Esophagus muscularis mucosa (tissue), 4 donors: ENCODE results near the gene DAZL. TPM values are rescaled to one million over a fixed set of nuclear protein-coding genes. Genes with fewer than 3 reads are reported as not detected.

Experiments used
- DNase-seq: peaks from one replicate; pipeline ENCODE4 v3.0.0-alpha.2; 2017; ENCODE audit errors: extremely low spot score
- H3K27ac ChIP-seq, 4 donors: fragments of 200-600 bp; sonication (generic); replicated peaks in 1 of 4; 1 replicate in 3 of 4; 2 replicates in 1 of 4; pipeline ENCODE4 v1.5.1; 2016 to 2019; ENCODE audit warnings: mild to moderate bottlenecking in 1 of 4
- H3K27me3 ChIP-seq, 4 donors: fragments of 200-600 bp; sonication (generic); one replicate each; pipeline versions ENCODE4 v1.5.1 to v1.6.0; 2016 to 2019
- H3K36me3 ChIP-seq, 4 donors: fragments of 200-600 bp; sonication (generic); one replicate each; pipeline ENCODE4 v1.5.1; 2016 to 2019
- H3K4me1 ChIP-seq, 4 donors: fragments of 200-600 bp; sonication (generic); one replicate each; pipeline ENCODE4 v1.5.1; 2016 to 2019
- H3K4me3 ChIP-seq, 4 donors: fragments of 200-600 bp; sonication (generic); 1 replicate in 2 of 4; 2 replicates in 2 of 4; pipeline ENCODE4 v1.5.1; 2016 to 2019; ENCODE audit warnings: mild to moderate bottlenecking in 4 of 4, moderate library complexity in 1 of 4
- H3K9me3 ChIP-seq, 4 donors: fragments of 200-600 bp; sonication (generic); 1 replicate in 3 of 4; 2 replicates in 1 of 4; pipeline ENCODE4 v1.5.1; 2016 to 2019
- EP300 ChIP-seq: sonication (generic); formaldehyde crosslinking; IDR thresholded peaks from one replicate; pipeline ENCODE4 v1.6.1; 2017; ENCODE audit warnings: antibody characterized with exemption
- POLR2A ChIP-seq: fragments of 450-650 bp; IDR thresholded peaks from one replicate; pipeline ENCODE4 v1.6.1; 2017; ENCODE audit warnings: antibody characterized with exemption, moderate library complexity, mild to moderate bottlenecking, low read depth
- POLR2AphosphoS5 ChIP-seq, 2 donors: sonication (generic); formaldehyde crosslinking; IDR thresholded peaks; one replicate each; pipeline ENCODE4 v1.6.1; 2017; ENCODE audit warnings: antibody characterized with exemption in 2 of 2
- WGBS: methylation state at CpG from one replicate; pipeline ENCODE4 v1.1.5; 2018; 5-methylcytosine and 5-hydroxymethylcytosine counted together
- intact Hi-C: fragments of 100-400 bp; cut with DNase I; formaldehyde crosslinking; loops from one replicate; pipeline ENCODE4 v1.15.1; 2023
- total RNA-seq, 4 donors: library from RNA; depleted of rRNA; stranded (reverse); fragments of >200 nt; gene quantifications; one replicate each; pipeline versions ENCODE4 v1.1.0 to v1.2.1, GENCODE V29; 2016
- TF ChIP-seq, protein P1 (sequence below), 3 experiments: fragments of 200-600 bp in 2 of 3; fragments of 450-650 bp in 1 of 3; sonication (generic) in 2 of 3; IDR thresholded peaks; one replicate each; pipeline ENCODE4 v1.5.1; 2017 to 2019; ENCODE audit warnings: antibody characterized with exemption in 3 of 3, mild to moderate bottlenecking in 2 of 3, moderate library complexity in 1 of 3

DAZL gene
- total RNA-seq, 4 donors from 2014 or later = not detected

DNA sequence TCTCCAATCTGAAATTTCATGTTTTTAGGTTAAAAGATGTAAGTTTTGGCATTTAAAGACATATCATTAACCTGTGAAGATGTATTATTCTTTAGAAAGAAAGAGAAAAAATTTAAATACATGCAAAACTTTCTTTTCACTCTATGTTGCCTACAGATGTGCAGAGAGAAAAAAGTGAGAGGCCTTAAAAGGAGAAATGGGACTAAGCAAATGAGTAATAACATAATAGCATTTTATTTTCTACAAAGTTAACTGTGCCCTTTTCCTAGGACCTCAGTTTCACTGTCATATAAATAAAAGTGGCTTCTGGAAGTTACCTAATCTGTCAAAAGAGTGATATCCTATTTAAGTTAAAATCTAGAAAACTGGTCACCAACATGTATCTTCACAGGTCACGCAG lies 16.1 kb downstream of the DAZL start:
- no peaks in the 10 kb centered on the region for H3K9me3 ChIP-seq
- no peaks in the 10 kb centered on the region for H3K27me3 ChIP-seq
- H3K4me1 ChIP-seq = no peaks in the 10 kb centered on the region
- WGBS = 100% methylated on average over 1 of the region's 1 CpG
- H3K36me3 ChIP-seq = no peaks in the 10 kb centered on the region
- no peak for DNase-seq
- TF ChIP-seq POLR2AphosphoS5 (IDR thresholded peaks at IDR 0.05) (no peak), EP300 (no peak), POLR2A (no peak)
- TF ChIP-seq, protein P1, sequence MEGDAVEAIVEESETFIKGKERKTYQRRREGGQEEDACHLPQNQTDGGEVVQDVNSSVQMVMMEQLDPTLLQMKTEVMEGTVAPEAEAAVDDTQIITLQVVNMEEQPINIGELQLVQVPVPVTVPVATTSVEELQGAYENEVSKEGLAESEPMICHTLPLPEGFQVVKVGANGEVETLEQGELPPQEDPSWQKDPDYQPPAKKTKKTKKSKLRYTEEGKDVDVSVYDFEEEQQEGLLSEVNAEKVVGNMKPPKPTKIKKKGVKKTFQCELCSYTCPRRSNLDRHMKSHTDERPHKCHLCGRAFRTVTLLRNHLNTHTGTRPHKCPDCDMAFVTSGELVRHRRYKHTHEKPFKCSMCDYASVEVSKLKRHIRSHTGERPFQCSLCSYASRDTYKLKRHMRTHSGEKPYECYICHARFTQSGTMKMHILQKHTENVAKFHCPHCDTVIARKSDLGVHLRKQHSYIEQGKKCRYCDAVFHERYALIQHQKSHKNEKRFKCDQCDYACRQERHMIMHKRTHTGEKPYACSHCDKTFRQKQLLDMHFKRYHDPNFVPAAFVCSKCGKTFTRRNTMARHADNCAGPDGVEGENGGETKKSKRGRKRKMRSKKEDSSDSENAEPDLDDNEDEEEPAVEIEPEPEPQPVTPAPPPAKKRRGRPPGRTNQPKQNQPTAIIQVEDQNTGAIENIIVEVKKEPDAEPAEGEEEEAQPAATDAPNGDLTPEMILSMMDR (IDR thresholded peaks at IDR 0.05) = no peak
- H3K4me3 ChIP-seq = no peak overlapping the region
- intact Hi-C loops = no loop called here
- H3K27ac ChIP-seq = no peak overlapping the region

DNA sequence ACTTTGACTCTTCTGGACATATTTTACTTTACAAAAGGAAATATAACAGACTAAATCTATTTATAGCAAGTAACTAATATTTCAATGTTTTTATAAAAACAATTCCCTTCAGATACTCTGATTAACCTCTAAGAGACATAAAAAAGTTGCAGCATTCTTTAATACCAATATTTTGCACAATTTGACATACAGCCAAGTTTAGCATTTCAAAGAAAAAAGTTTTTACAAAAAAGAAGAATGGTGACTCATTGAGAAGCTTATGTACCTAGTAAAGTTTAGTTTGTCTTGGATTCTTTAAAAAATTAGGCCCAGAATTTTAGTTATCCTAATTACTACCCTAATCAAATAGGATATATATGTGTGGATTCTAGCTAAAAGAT lies 17.6 kb downstream of the DAZL start:
- no peak overlapping the region for H3K4me3 ChIP-seq
- no peak overlapping the region for H3K27ac ChIP-seq
- no peaks in the 10 kb centered on the region for H3K4me1 ChIP-seq
- H3K27me3 ChIP-seq = no peaks in the 10 kb centered on the region
- DNase-seq = no peak
- intact Hi-C loops = no loop called here
- no peaks in the 10 kb centered on the region for H3K36me3 ChIP-seq
- H3K9me3 ChIP-seq = no peaks in the 10 kb centered on the region
- TF ChIP-seq POLR2A = no peak
- no peak for TF ChIP-seq POLR2AphosphoS5 (IDR thresholded peaks at IDR 0.05)
- TF ChIP-seq EP300 = no peak
- TF ChIP-seq, protein P1 (IDR thresholded peaks at IDR 0.05) = no peak

DNA sequence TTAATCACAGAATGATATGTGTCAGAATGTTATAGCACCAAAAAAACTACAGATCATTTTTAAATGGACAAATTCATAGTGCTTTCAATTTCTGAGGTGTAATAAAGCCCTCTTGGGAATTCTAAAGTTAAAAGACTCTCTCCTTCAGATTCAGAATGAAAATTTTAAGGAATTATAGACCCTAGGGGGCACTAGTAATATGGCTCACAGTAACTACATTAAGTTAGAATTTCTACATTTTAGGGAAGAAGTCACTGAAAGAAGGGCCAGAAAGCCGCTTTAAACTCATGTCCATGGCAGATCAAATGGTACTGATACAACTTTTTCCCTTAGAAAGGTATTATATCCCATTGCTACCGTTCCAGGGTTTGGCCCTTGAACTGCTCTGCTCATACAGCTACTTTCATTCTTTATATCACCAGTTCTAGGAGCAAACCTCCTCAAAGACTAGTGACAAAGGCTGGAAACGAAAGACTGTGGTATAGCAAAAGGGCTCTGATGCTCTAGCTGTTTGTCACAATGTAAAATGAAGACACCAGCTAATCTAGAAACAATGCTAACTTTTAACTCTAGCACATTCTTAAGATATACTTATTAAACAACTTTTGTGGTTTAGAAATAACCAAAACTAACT lies 18.1 kb downstream of the DAZL start:
- intact Hi-C loops = no loop called here
- Histone ChIP-seq H3K4me1 (no peaks in the 10 kb centered on the region), H3K36me3 (no peaks in the 10 kb centered on the region), H3K27ac (no peak overlapping the region), H3K9me3 (no peaks in the 10 kb centered on the region), H3K4me3 (no peak overlapping the region), H3K27me3 (no peaks in the 10 kb centered on the region)
- TF ChIP-seq EP300 = no peak
- 84% methylated on average over 3 of the region's 3 CpGs for WGBS
- DNase-seq = no peak

DNA sequence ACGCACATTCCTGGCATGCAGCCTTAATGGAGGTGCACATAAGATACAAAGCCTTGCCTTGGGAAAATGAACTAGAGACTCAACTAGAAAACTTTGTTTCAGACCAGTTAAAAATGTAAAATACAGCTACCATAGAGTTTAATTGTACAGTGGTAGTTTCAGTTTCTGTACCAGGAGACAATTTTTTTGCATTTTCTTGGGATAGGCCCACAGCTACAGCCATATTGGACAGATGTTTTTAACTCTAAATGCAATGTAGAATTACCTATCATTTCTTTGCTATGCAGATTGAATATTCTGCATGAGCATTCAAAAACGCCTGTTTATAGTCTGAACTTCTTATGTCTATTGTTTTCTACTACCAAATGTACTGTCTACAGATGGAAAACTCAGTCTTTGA lies 20.3 kb downstream of the DAZL start:
- no peak overlapping the region for H3K4me3 ChIP-seq
- DNase-seq = no peak
- no peak for TF ChIP-seq POLR2AphosphoS5 (IDR thresholded peaks at IDR 0.05)
- TF ChIP-seq, protein P1 (IDR thresholded peaks at IDR 0.05) = no peak
- TF ChIP-seq EP300 = no peak
- no peak for TF ChIP-seq POLR2A
- WGBS = 93% methylated on average over 2 of the region's 2 CpGs
- intact Hi-C loops = no loop called here
- H3K9me3 ChIP-seq = no peaks in the 10 kb centered on the region
- H3K4me1 ChIP-seq = no peaks in the 10 kb centered on the region
- H3K27ac ChIP-seq = no peak overlapping the region
- no peaks in the 10 kb centered on the region for H3K36me3 ChIP-seq
- no peaks in the 10 kb centered on the region for H3K27me3 ChIP-seq

DNA sequence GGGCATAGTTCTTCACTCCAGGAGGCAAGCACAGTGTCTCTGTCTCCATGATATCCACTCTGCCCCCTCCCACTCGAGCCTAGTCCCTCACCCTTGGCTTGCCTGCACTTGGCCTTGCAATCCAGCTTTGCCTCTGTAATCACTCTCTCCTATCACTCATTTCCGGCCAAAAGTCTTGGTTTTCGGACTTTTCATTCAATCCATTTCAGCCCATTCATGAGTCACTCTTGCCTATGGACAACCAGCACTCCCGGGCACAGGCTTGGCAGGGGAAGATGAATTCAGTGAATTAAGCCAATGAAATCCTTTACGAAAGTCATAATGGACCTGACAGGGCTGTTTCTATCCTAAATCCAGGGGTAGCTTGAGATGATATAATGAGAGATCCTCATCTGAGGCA lies 21.7 kb downstream of the DAZL start:
- no peak for TF ChIP-seq POLR2A
- no peak for TF ChIP-seq POLR2AphosphoS5 (IDR thresholded peaks at IDR 0.05)
- no peak for TF ChIP-seq EP300
- TF ChIP-seq, protein P1 (IDR thresholded peaks at IDR 0.05) = no peak
- no peak for DNase-seq
- Histone ChIP-seq H3K27me3 (no peaks in the 10 kb centered on the region), H3K36me3 (no peaks in the 10 kb centered on the region), H3K9me3 (no peaks in the 10 kb centered on the region), H3K4me1 (no peaks in the 10 kb centered on the region), H3K4me3 (no peak overlapping the region), H3K27ac (no peak overlapping the region)
- 86% methylated on average over 5 of the region's 5 CpGs for whole genome bisulfite sequencing
- intact Hi-C loops = no loop called here
